ENCODE results near the gene ANKK1. TPM values are rescaled to one million over a fixed set of nuclear protein-coding genes. Genes with fewer than 3 reads are reported as not detected.

ANKK1 gene
- total and polyA plus RNA-seq, 8 donors = 0.73 TPM; not detected in 7

DNA sequence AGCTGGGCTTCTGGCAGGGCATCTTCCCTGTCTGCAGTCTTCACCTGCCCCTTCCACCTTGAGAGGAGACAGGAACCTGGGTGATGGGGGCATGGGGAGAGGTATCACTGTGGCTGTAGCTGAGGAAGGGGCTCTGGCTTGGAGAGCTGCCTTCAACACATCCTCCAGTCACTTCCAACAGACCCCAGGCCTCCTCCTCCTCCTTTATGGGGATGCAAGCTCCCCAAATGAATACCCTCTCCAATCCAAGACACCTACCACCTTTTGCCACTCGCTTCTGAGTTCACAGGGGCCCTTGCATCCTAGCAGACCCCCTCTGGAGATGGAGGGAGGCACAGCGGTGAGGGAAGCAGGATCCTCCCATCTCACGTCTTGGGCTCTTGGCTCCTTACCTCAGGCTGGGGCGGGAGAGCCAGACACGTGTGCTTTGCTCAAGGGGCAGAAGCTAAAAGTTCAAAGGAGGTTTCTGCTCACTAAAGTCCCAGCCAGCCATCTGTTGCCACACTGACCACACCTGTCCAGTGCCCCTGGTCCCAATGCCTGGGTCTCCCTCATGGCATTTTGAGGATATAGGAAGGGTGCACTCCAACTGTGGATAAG lies 13.2 kb downstream of the ANKK1 start:
- intact Hi-C loops (cut with DNase I; ENCODE audit: low total_unique reads) = no loop called here
- no peaks in the 10 kb centered on the region for H3K9me3 ChIP-seq
- H3K36me3 ChIP-seq = no peaks in the 10 kb centered on the region
- H3K4me3 ChIP-seq = no peak overlapping the region
- 68 to 79% (median 76%) methylated on average over 5 of the region's 5 CpGs for WGBS, 5 donors
- no peaks in the 10 kb centered on the region for H3K4me1 ChIP-seq
- H3K27ac ChIP-seq = no peak overlapping the region
- no peak for TF ChIP-seq POLR2AphosphoS5 (IDR thresholded peaks at IDR 0.05)
- H3K27me3 ChIP-seq = no peaks in the 10 kb centered on the region
- no peak for DNase-seq

DNA sequence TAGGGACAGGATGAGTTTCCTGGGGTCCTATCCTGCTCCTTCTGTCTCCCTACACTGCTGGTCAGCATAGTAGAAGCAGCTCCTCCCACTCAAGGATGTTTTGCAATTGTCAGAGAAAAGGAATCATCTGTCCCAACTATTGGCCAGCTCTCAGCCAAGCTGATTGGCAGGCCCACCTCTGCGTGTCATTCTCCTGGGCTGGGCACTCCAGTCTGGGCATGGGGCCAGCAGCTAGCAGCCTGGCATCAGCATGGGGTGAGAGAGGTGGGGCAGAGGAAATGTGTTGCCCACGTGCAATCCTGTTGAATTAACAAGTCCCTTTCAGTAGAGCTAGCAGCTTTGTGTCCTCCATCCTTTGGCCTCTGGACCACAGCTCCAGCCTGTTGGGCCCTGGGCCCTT lies 14.1 kb downstream of the ANKK1 start:
- Histone ChIP-seq H3K9me3 (no peaks in the 10 kb centered on the region), H3K27me3 (peaks cover 0 to 2% (median 0%) of the 10 kb centered on the region in 3 donors), H3K36me3 (no peaks in the 10 kb centered on the region), H3K4me3 (no peak overlapping the region), H3K27ac (no peak overlapping the region), H3K4me1 (no peaks in the 10 kb centered on the region)
- TF ChIP-seq POLR2AphosphoS5 (IDR thresholded peaks at IDR 0.05) = no peak
- TF ChIP-seq POLR2A (IDR thresholded peaks at IDR 0.05) = no peak
- no peak for TF ChIP-seq EP300 (IDR thresholded peaks at IDR 0.05)
- TF ChIP-seq, protein P1, sequence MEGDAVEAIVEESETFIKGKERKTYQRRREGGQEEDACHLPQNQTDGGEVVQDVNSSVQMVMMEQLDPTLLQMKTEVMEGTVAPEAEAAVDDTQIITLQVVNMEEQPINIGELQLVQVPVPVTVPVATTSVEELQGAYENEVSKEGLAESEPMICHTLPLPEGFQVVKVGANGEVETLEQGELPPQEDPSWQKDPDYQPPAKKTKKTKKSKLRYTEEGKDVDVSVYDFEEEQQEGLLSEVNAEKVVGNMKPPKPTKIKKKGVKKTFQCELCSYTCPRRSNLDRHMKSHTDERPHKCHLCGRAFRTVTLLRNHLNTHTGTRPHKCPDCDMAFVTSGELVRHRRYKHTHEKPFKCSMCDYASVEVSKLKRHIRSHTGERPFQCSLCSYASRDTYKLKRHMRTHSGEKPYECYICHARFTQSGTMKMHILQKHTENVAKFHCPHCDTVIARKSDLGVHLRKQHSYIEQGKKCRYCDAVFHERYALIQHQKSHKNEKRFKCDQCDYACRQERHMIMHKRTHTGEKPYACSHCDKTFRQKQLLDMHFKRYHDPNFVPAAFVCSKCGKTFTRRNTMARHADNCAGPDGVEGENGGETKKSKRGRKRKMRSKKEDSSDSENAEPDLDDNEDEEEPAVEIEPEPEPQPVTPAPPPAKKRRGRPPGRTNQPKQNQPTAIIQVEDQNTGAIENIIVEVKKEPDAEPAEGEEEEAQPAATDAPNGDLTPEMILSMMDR (IDR thresholded peaks at IDR 0.05) = no peak
- intact Hi-C loops (cut with DNase I; ENCODE audit: low total_unique reads) = no loop called here
- 4 to 33% (median 14%) methylated on average over 1 to 2 of the region's 2 CpGs for WGBS, 5 donors
- DNase-seq = peak; percentile 72 to 74

DNA sequence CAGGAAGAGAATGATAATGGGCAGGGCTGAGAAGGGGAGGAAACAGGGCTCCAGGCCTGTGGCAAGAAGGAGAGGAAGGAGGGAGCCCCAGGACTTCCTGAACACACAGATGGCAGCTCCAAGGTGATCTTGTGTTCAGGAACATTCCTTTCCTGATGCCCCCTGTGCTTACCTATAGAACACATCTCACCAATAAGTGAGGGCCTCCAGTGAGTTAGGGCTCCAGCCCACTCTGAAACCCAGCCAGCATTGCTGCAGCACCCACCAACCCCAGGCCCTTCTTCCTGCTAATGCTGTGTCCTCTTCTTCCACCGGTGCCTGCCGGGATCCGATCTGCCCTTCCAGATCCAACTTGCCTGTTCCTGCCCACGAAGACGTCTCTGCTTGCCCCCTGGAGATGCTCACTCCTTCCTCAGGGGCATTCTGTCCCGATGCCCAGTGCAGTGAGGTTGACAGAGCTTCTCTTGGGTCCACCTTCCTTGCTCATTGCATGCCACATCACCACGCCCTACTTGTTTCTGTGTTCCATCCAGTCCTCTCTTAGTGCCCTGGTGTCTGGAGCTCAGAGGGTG lies 17.4 kb downstream of the ANKK1 start:
- H3K36me3 ChIP-seq = no peaks in the 10 kb centered on the region
- WGBS, 5 donors = 83 to 91% (median 89%) methylated on average over 7 of the region's 7 CpGs
- no peak overlapping the region for H3K27ac ChIP-seq
- intact Hi-C loops (cut with DNase I; ENCODE audit: low total_unique reads) = no loop called here
- H3K9me3 ChIP-seq = no peaks in the 10 kb centered on the region
- TF ChIP-seq, protein P1 (IDR thresholded peaks at IDR 0.05) = no peak
- TF ChIP-seq POLR2A (IDR thresholded peaks at IDR 0.05) (no peak), EP300 (IDR thresholded peaks at IDR 0.05) (no peak), POLR2AphosphoS5 (IDR thresholded peaks at IDR 0.05) (no peak)
- H3K4me1 ChIP-seq = no peaks in the 10 kb centered on the region
- no peak for DNase-seq
- no peak overlapping the region for H3K4me3 ChIP-seq
- H3K27me3 ChIP-seq = peaks cover 0 to 7% (median 0%) of the 10 kb centered on the region in 3 donors

DNA sequence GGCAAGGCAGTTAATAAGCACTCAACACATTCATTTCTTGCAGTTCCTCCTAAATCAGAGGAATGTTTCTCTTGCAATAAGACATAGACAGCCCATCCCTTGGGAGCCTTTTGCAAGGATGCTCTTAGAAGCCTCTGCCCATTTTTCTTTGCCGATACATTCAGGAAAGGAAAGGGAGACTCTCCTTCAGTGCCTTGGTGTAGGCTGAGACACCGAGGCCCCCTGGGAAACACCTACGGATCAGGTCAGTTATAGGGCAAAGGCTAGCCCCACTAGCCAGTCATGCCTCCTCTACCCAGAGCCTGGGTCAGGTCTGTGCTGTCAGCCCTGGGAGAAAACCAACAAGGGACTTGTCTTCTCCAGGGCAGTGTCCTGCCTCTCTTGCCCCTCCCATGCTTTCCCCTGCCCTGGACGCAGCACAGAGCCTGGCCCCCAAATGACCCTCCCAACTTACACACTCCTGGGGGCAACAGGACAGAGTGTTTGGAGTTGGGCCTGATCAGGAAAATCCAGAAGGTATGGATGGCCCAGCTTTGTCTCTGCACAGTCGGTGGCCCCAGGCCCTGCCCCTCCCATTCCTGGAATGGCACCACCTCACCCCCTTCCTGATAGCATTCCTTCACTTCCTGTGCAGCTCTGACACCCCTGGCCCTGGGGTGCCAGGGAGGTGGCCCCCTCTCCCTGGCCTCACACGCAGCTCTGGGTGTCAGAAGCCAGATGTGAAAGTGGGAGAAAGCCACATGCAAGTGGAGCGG lies 18.3 kb downstream of the ANKK1 start:
- 70 to 76% (median 74%) methylated on average over 7 of the region's 7 CpGs for WGBS, 5 donors
- Histone ChIP-seq H3K4me1 (no peaks in the 10 kb centered on the region), H3K36me3 (no peaks in the 10 kb centered on the region), H3K27ac (no peak overlapping the region), H3K4me3 (no peak overlapping the region), H3K27me3 (peaks cover 0 to 7% (median 0%) of the 10 kb centered on the region in 3 donors), H3K9me3 (no peaks in the 10 kb centered on the region)
- TF ChIP-seq POLR2A (IDR thresholded peaks at IDR 0.05) (no peak), EP300 (IDR thresholded peaks at IDR 0.05) (no peak), POLR2AphosphoS5 (IDR thresholded peaks at IDR 0.05) (no peak)
- TF ChIP-seq, protein P1 (IDR thresholded peaks at IDR 0.05) = no peak
- no peak for DNase-seq
- intact Hi-C loops (cut with DNase I; ENCODE audit: low total_unique reads) = no loop called here

Data from stomach (tissue), 9 donors.